ENCODE measurements around the gene CSTB. TPM values are rescaled to one million over a fixed set of nuclear protein-coding genes. Genes with fewer than 3 reads are reported as not detected.

Gene CSTB
- total RNA-seq, 1 donor from 2014 or later, result 7.1 TPM

DNA sequence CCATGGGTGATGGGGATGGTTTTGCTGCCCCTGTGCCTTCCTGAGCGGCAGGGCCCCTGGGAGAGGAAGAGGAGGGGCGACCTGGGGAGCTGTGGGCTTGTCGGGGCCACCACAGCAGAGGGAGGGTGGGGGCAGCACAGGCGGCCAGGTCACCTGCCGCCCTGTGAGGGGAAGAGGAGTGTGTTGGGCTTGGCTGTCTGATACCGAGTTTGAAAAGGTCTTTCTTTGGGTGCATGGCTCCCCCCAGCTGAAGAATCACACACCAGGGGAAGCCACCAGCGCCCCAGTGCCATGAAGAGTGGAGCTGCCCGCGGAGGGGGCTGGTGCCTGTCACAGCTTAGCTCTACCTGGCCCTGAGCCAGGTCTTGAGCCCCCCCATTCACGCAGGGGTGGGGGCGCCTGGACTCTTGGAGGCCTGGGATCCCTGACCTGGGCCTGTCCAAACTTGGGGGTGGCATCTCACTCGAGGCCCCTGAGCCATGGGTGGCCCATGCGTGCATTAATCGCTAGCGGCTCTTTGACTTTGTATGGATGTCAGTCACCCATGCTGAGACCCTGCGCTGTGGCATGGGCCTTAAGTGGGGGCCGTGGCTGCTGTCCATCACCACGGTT is 26.4 kb downstream of the CSTB start:
- Mint-ChIP-seq H3K4me1 (no peaks in the 10 kb centered on the region), H3K27me3 (ENCODE audit: insufficient read depth, low read depth) (peaks cover 5% of the 10 kb centered on the region), H3K36me3 (peaks cover 16% of the 10 kb centered on the region), H3K4me3 (no peak overlapping the region), H3K27ac (no peak overlapping the region), H3K9me3 (no peaks in the 10 kb centered on the region)
- DNase-seq (ENCODE audit: low spot score), result no peak
- Histone ChIP-seq H3F3A (ENCODE audit: low read depth) (no peaks in the 10 kb centered on the region), H3K4me3 (no peak overlapping the region), H2AFZ (replicated peaks) (no peak overlapping the region), H3K79me2 (ENCODE audit: low read depth) (no peaks in the 10 kb centered on the region), H3K4me1 (no peaks in the 10 kb centered on the region), H3K27me3 (no peaks in the 10 kb centered on the region), H3K4me2 (no peak overlapping the region), H4K20me1 (ENCODE audit: low read depth) (no peaks in the 10 kb centered on the region), H3K36me3 (no peaks in the 10 kb centered on the region), H3K9me3 (ENCODE audit: low read depth) (no peaks in the 10 kb centered on the region), H3K9ac (no peak overlapping the region), H3K27ac (no peak overlapping the region)
- TF ChIP-seq EZH2phosphoT487 (IDR thresholded peaks at IDR 0.05) (no peak), EZH2 (IDR thresholded peaks at IDR 0.05) (no peak)
- TF ChIP-seq, protein P1, sequence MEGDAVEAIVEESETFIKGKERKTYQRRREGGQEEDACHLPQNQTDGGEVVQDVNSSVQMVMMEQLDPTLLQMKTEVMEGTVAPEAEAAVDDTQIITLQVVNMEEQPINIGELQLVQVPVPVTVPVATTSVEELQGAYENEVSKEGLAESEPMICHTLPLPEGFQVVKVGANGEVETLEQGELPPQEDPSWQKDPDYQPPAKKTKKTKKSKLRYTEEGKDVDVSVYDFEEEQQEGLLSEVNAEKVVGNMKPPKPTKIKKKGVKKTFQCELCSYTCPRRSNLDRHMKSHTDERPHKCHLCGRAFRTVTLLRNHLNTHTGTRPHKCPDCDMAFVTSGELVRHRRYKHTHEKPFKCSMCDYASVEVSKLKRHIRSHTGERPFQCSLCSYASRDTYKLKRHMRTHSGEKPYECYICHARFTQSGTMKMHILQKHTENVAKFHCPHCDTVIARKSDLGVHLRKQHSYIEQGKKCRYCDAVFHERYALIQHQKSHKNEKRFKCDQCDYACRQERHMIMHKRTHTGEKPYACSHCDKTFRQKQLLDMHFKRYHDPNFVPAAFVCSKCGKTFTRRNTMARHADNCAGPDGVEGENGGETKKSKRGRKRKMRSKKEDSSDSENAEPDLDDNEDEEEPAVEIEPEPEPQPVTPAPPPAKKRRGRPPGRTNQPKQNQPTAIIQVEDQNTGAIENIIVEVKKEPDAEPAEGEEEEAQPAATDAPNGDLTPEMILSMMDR (IDR thresholded peaks at IDR 0.05), result no peak

- H2AFZ ChIP-seq (replicated peaks), result no peak overlapping the region
- Mint-ChIP-seq H3K4me3 (no peak overlapping the region), H3K27ac (no peak overlapping the region), H3K27me3 (ENCODE audit: insufficient read depth, low read depth) (peaks cover 5% of the 10 kb centered on the region), H3K4me1 (no peaks in the 10 kb centered on the region), H3K36me3 (peaks cover 13% of the 10 kb centered on the region), H3K9me3 (no peaks in the 10 kb centered on the region)
- H3K27me3 ChIP-seq, result no peaks in the 10 kb centered on the region
- DNase-seq (ENCODE audit: low spot score), result no peak
- H3K4me1 ChIP-seq, result no peaks in the 10 kb centered on the region
- H3K36me3 ChIP-seq, result no peaks in the 10 kb centered on the region
- TF ChIP-seq EZH2 (IDR thresholded peaks at IDR 0.05) (no peak), EZH2phosphoT487 (IDR thresholded peaks at IDR 0.05) (no peak)
- TF ChIP-seq, protein P1 (IDR thresholded peaks at IDR 0.05), result no peak
- H3K9me3 ChIP-seq (ENCODE audit: low read depth), result no peaks in the 10 kb centered on the region
- no peak overlapping the region for H3K9ac ChIP-seq
- no peak overlapping the region for H3K4me3 ChIP-seq
- H3K4me2 ChIP-seq, result no peak overlapping the region
- no peaks in the 10 kb centered on the region for H4K20me1 ChIP-seq (ENCODE audit: low read depth)
- H3F3A ChIP-seq (ENCODE audit: low read depth), result no peaks in the 10 kb centered on the region
- no peaks in the 10 kb centered on the region for H3K79me2 ChIP-seq (ENCODE audit: low read depth)
- H3K27ac ChIP-seq, result no peak overlapping the region
These were observed 27.5 kb downstream of the CSTB start for GRCh38 chr21:43748622-43749021.

DNA sequence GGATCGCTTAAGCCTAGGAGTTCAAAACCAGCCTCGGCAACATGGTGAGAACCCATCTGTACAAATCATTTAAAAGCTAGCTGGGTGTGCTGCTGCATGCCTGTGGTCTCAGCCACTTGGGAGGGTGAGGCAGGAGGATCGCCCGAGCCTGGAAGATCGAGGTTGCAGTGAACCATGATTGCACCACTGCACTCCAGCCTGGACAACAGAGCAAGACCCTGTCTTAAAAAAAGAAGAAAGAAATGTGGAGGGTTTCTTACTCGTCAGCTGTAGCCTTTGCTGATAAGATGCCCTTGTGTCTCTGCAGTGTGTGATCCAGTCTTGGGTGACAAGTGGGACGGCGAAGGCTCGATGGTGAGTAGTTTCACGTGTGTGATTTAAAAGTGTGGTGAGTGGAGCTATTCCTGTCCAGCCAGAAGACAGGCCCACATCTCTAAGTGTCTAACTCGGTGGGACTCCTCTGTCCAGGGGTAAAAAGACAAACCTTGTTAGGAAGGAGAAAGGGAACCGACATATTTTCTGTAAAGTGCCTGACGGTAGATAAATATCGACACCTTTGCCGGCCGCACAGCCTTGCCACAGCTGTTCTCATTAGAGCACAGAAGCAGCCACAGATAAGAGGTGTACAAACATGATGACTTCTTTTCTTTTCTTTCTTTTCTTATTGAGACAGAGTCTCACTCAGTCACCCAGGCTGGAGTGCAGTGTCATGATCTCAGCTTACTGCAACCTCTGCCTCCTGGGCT is 30.2 kb downstream of the CSTB start:
- no peak overlapping the region for H3K27ac ChIP-seq
- Mint-ChIP-seq H3K4me3 (no peak overlapping the region), H3K36me3 (peaks cover 11% of the 10 kb centered on the region), H3K27ac (no peak overlapping the region), H3K9me3 (no peaks in the 10 kb centered on the region), H3K27me3 (ENCODE audit: insufficient read depth, low read depth) (peaks cover 5% of the 10 kb centered on the region), H3K4me1 (peaks cover 3% of the 10 kb centered on the region)
- no peak overlapping the region for H3K4me3 ChIP-seq
- TF ChIP-seq, protein P1 (IDR thresholded peaks at IDR 0.05), result no peak
- TF ChIP-seq EZH2 (IDR thresholded peaks at IDR 0.05), result no peak
- TF ChIP-seq EZH2phosphoT487 (IDR thresholded peaks at IDR 0.05), result no peak
- no peaks in the 10 kb centered on the region for H3K4me1 ChIP-seq
- H3F3A ChIP-seq (ENCODE audit: low read depth), result peaks cover 11% of the 10 kb centered on the region
- no peak for DNase-seq (ENCODE audit: low spot score)
- peaks cover 3% of the 10 kb centered on the region for H4K20me1 ChIP-seq (ENCODE audit: low read depth)
- H3K9me3 ChIP-seq (ENCODE audit: low read depth), result no peaks in the 10 kb centered on the region
- no peak overlapping the region for H2AFZ ChIP-seq (replicated peaks)
- no peak overlapping the region for H3K4me2 ChIP-seq
- H3K79me2 ChIP-seq (ENCODE audit: low read depth), result no peaks in the 10 kb centered on the region
- H3K36me3 ChIP-seq, result no peaks in the 10 kb centered on the region
- no peak overlapping the region for H3K9ac ChIP-seq
- H3K27me3 ChIP-seq, result no peaks in the 10 kb centered on the region
